Measurements from ENCODE around the gene LCE1E. TPM values are rescaled to one million over a fixed set of nuclear protein-coding genes. Genes with fewer than 3 reads are reported as not detected.

The LCE1E gene
- total RNA-seq, 1 experiment from 2014 or later = not detected

DNA sequence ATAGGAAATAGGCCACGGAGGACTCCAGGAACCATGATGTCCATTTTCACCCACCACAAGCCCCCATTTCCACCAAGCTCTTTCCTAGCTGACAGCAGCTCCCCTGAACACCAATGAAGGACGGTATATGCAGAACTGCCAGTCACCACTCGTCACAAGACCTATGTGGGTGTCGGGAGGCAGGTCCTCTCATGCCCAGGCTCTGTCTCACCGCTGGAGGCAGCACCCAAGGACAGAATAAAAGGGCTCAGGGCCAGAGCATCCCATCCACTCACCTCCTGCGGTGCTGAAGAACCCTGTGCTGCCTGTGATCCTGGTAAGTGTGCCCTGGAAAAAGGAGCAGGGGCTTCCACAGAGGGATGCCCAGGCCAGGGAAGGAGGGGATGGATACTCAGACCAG is 11.2 kb upstream of the LCE1E start, which contains the start of gene LCE1F:
Gene LCE1F (plus strand): TSS at position 266 of the 400 bp plus-strand sequence. CDS start 1,232 bp downstream, outside the sequence.
- no peaks in the 10 kb centered on the region for H3K27me3 ChIP-seq (ENCODE audit: control insufficient read depth, insufficient read depth, low read length)
- POLR2A ChIA-PET = no interaction called here
- in situ Hi-C loops (cut with HindIII; ENCODE audit: low pct_unique_long_range_greater_than_20kb, low sequenced_read_pairs) = no loop called here
- DNase-seq (ENCODE audit: low read depth, low spot score) (no peak), ATAC-seq (no peak)
- BruUV-seq (replicated peaks) = no TSS peak
- H3K27ac ChIP-seq (ENCODE audit: low read length) = no peak within 1 kb of the TSS
- H3K9me3 ChIP-seq (ENCODE audit: control insufficient read depth, insufficient read depth, low read depth, low read length) = no peaks in the 10 kb centered on the region
- CTCF ChIA-PET = no interaction called here
- intact Hi-C loops (cut with micrococcal nuclease; ENCODE audit: unreplicated experiment) = no loop called here
- H3K4me1 ChIP-seq (ENCODE audit: control insufficient read depth, insufficient read depth, low read length) = no peaks in the 10 kb centered on the region
- TF ChIP-seq POLR2AphosphoS5 (IDR thresholded peaks at IDR 0.05; ENCODE audit: low read depth, low read length) (no peak), TCF7L2 (IDR thresholded peaks at IDR 0.05; ENCODE audit: low read depth, low read length) (no peak), SIN3A (IDR thresholded peaks at IDR 0.05; ENCODE audit: borderline replicate concordance, insufficient read depth, low read depth, low read length) (no peak)
- TF ChIP-seq, protein P1, sequence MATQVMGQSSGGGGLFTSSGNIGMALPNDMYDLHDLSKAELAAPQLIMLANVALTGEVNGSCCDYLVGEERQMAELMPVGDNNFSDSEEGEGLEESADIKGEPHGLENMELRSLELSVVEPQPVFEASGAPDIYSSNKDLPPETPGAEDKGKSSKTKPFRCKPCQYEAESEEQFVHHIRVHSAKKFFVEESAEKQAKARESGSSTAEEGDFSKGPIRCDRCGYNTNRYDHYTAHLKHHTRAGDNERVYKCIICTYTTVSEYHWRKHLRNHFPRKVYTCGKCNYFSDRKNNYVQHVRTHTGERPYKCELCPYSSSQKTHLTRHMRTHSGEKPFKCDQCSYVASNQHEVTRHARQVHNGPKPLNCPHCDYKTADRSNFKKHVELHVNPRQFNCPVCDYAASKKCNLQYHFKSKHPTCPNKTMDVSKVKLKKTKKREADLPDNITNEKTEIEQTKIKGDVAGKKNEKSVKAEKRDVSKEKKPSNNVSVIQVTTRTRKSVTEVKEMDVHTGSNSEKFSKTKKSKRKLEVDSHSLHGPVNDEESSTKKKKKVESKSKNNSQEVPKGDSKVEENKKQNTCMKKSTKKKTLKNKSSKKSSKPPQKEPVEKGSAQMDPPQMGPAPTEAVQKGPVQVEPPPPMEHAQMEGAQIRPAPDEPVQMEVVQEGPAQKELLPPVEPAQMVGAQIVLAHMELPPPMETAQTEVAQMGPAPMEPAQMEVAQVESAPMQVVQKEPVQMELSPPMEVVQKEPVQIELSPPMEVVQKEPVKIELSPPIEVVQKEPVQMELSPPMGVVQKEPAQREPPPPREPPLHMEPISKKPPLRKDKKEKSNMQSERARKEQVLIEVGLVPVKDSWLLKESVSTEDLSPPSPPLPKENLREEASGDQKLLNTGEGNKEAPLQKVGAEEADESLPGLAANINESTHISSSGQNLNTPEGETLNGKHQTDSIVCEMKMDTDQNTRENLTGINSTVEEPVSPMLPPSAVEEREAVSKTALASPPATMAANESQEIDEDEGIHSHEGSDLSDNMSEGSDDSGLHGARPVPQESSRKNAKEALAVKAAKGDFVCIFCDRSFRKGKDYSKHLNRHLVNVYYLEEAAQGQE (IDR thresholded peaks at IDR 0.05; ENCODE audit: insufficient read depth in 1 of 2, low read depth in 2 of 2, low read length in 1 of 2) = no peak
- TF ChIP-seq, protein P2, sequence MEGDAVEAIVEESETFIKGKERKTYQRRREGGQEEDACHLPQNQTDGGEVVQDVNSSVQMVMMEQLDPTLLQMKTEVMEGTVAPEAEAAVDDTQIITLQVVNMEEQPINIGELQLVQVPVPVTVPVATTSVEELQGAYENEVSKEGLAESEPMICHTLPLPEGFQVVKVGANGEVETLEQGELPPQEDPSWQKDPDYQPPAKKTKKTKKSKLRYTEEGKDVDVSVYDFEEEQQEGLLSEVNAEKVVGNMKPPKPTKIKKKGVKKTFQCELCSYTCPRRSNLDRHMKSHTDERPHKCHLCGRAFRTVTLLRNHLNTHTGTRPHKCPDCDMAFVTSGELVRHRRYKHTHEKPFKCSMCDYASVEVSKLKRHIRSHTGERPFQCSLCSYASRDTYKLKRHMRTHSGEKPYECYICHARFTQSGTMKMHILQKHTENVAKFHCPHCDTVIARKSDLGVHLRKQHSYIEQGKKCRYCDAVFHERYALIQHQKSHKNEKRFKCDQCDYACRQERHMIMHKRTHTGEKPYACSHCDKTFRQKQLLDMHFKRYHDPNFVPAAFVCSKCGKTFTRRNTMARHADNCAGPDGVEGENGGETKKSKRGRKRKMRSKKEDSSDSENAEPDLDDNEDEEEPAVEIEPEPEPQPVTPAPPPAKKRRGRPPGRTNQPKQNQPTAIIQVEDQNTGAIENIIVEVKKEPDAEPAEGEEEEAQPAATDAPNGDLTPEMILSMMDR (IDR thresholded peaks at IDR 0.05) = no peak
- H3K36me3 ChIP-seq (ENCODE audit: control insufficient read depth, insufficient read depth, low read length) = no peaks in the 10 kb centered on the region
- no peak within 1 kb of the TSS for H3K4me3 ChIP-seq (ENCODE audit: low read depth in 2 of 2, low read length in 2 of 2)

DNA sequence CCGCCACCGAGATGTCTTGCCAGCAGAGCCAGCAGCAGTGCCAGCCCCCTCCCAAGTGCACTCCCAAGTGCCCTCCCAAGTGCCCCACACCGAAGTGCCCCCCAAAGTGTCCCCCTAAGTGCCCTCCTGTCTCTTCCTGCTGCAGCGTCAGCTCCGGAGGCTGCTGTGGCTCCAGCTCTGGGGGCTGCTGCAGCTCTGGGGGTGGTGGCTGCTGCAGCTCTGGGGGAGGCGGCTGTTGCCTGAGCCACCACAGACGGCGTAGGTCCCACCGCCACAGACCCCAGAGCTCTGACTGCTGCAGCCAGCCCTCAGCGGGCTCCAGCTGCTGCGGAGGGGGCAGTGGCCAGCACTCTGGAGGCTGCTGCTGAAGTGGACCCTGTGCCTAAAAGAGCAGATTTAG is 9.7 kb upstream of the LCE1E start:
- ATAC-seq = no peak
- no peaks in the 10 kb centered on the region for H3K4me1 ChIP-seq (ENCODE audit: control insufficient read depth, insufficient read depth, low read length)
- no peaks in the 10 kb centered on the region for H3K9me3 ChIP-seq (ENCODE audit: control insufficient read depth, insufficient read depth, low read depth, low read length)
- CTCF ChIA-PET = no interaction called here
- intact Hi-C loops (cut with micrococcal nuclease; ENCODE audit: unreplicated experiment) = no loop called here
- H3K36me3 ChIP-seq (ENCODE audit: control insufficient read depth, insufficient read depth, low read length) = no peaks in the 10 kb centered on the region
- no TSS peak for BruUV-seq (replicated peaks)
- POLR2A ChIA-PET = no interaction called here
- DNase-seq (ENCODE audit: low read depth, low spot score) = no peak
- TF ChIP-seq, protein P2 (IDR thresholded peaks at IDR 0.05) = no peak
- TF ChIP-seq TCF7L2 (IDR thresholded peaks at IDR 0.05; ENCODE audit: low read depth, low read length) (no peak), POLR2AphosphoS5 (IDR thresholded peaks at IDR 0.05; ENCODE audit: low read depth, low read length) (no peak), SIN3A (IDR thresholded peaks at IDR 0.05; ENCODE audit: borderline replicate concordance, insufficient read depth, low read depth, low read length) (no peak)
- TF ChIP-seq, protein P1 (IDR thresholded peaks at IDR 0.05; ENCODE audit: insufficient read depth in 1 of 2, low read depth in 2 of 2, low read length in 1 of 2) = no peak
- H3K27ac ChIP-seq (ENCODE audit: low read length) = no peak overlapping the region
- no peaks in the 10 kb centered on the region for H3K27me3 ChIP-seq (ENCODE audit: control insufficient read depth, insufficient read depth, low read length)
- no peak overlapping the region for H3K4me3 ChIP-seq (ENCODE audit: low read depth in 2 of 2, low read length in 2 of 2)
- in situ Hi-C loops (cut with HindIII; ENCODE audit: low pct_unique_long_range_greater_than_20kb, low sequenced_read_pairs) = no loop called here

All from Panc1 (cell line).